GM12864 (cell line): ENCODE measurements around the gene PLXDC2.

Experiments used
- DNase-seq: peaks from one replicate; pipeline ENCODE4 v3.0.0-alpha.2; 2011; ENCODE audit warnings: low read depth
- H3K4me3 ChIP-seq: 2 replicates; pipeline ENCODE4 v1.5.1; 2011; ENCODE audit warnings: mild to moderate bottlenecking, low read depth, low read length, control low read depth
- TF ChIP-seq, protein P1 (sequence below): IDR thresholded peaks from 2 replicates; pipeline ENCODE4 v1.5.1; 2011; ENCODE audit warnings: low read depth, mild to moderate bottlenecking, moderate library complexity, low read length, control low read depth, inconsistent platforms; ENCODE audit errors: missing control alignments

PLXDC2 gene

DNA sequence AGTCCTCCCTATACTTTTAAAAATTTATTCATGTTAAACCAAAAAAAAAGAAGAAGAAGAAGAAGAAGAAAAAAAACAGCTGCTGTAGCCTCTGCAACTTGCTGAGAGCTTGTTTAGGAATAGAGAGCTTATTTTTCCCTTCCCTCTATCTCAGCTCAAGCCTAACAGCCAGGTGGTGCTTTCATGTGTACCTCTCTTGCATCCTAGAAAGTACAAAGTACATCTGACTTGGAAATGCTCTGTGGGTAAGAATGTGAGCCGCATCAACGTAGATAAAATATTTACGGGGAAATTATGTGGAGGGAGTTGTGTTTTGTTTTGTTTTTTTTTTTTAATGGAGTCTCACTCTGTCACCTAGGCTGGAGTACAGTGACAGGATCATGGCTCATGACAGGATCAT lies 99.6 kb downstream of the PLXDC2 start:
- TF ChIP-seq, protein P1, sequence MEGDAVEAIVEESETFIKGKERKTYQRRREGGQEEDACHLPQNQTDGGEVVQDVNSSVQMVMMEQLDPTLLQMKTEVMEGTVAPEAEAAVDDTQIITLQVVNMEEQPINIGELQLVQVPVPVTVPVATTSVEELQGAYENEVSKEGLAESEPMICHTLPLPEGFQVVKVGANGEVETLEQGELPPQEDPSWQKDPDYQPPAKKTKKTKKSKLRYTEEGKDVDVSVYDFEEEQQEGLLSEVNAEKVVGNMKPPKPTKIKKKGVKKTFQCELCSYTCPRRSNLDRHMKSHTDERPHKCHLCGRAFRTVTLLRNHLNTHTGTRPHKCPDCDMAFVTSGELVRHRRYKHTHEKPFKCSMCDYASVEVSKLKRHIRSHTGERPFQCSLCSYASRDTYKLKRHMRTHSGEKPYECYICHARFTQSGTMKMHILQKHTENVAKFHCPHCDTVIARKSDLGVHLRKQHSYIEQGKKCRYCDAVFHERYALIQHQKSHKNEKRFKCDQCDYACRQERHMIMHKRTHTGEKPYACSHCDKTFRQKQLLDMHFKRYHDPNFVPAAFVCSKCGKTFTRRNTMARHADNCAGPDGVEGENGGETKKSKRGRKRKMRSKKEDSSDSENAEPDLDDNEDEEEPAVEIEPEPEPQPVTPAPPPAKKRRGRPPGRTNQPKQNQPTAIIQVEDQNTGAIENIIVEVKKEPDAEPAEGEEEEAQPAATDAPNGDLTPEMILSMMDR = no peak
- no peak for DNase-seq

DNA sequence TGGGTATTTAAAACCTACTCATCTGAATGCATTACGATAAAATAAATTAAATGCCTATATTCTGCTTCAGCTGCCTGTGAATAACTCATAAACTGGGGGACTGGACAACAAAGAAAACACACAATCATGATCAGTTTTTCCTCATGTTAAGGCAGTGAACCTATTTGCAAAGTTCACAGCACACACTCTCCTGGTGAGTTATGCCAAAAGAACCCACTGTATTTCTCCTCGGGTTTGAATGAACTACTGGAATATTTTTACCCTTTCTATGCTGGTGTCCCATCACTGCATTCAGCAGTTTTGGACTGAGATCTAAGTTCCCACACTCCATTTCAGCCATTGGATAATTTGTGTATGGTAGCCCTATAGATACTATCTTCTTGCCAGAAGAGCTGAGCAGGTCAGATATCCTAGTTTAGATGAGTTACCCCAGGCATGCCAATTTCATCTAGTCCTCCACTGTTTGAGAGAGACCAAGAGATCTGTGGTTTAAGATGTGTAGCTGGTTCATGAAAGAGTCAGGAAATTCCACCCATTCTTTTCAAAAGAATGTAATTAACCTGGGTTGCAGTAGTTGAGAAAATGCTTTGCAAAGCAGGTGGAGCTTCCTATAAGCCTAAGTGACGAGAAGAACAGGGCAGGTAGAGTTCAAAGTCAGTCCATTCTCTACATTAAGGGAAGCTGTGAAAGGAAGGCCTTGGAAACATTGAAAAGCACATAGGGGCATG lies 101.7 kb downstream of the PLXDC2 start:
- H3K4me3 ChIP-seq = no peak overlapping the region
- DNase-seq = no peak
- TF ChIP-seq, protein P1 = no peak

More for the DNA sequence above, 99.6 kb downstream of the PLXDC2 start:
- no peak overlapping the region for H3K4me3 ChIP-seq

DNA sequence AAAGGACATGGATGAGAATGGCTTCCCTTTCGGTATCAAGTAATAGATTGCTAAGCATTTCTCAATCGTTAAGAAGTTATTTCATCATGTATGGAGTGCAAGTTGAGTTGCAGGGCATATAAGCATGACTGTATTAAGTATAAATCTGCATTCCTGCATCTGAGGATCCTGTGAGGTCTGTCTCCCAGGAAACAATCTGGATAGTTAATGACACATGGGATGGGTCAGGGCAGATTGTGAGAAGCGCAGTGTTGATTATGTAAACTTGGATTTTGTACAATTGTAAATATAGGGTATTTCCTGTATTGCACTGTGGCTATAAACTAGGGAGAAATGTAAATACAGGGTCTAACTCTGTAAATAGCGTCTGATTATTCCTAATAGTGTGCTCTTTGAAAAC lies 102.6 kb downstream of the PLXDC2 start:
- TF ChIP-seq, protein P1 = no peak
- DNase-seq = no peak
- H3K4me3 ChIP-seq = no peak overlapping the region

DNA sequence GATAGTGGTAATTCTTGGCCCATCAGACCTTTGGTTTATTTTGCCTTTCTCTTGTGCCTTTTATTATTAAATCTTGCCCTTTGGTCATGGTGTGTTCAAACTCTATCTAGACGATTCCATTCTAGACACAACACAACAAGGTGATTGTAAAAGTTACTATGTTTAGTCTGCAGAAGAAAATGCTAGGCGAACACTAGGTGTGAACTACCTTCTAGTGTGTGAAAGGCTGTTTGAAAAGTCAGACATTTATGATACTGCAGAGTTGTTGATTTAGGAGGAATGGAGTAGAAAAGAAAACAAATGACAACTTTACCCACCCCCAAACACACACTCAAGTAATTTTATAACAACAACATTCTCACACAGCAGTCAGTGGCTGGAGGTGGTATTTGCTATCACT lies 103.4 kb downstream of the PLXDC2 start:
- no peak overlapping the region for H3K4me3 ChIP-seq
- DNase-seq = no peak
- TF ChIP-seq, protein P1 = no peak

DNA sequence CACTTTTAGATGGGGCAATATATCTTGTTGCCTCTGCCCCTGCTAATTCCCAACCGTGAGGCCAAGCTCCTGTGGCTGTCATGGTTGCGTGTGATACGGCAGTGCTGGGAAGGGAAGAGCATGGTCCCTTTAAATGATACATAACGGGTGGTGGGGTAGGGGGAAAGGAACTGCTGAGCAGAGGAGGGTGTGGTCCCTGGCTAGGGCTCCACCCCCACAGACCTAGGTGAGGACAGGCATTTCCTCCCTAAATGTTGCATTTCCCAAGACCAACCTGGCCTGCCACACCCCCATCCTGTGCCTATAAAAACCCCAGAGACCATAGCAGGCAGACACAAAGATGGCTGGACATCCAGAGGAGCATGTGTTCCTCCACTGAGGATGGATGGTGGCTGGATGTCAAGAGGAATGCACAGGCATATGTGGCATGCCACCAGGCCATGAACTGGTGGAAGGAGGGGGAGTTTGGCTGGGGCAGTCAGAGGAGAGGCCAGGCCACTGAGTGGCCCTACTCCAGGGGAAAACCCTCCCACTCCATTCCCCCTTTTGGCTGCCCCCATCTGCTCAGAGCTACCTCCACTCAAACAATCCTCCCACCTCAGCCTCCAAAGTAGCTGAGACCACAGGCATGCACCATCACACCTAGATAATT lies 104.0 kb downstream of the PLXDC2 start:
- TF ChIP-seq, protein P1 = no peak
- H3K4me3 ChIP-seq = no peak overlapping the region
- no peak for DNase-seq

DNA sequence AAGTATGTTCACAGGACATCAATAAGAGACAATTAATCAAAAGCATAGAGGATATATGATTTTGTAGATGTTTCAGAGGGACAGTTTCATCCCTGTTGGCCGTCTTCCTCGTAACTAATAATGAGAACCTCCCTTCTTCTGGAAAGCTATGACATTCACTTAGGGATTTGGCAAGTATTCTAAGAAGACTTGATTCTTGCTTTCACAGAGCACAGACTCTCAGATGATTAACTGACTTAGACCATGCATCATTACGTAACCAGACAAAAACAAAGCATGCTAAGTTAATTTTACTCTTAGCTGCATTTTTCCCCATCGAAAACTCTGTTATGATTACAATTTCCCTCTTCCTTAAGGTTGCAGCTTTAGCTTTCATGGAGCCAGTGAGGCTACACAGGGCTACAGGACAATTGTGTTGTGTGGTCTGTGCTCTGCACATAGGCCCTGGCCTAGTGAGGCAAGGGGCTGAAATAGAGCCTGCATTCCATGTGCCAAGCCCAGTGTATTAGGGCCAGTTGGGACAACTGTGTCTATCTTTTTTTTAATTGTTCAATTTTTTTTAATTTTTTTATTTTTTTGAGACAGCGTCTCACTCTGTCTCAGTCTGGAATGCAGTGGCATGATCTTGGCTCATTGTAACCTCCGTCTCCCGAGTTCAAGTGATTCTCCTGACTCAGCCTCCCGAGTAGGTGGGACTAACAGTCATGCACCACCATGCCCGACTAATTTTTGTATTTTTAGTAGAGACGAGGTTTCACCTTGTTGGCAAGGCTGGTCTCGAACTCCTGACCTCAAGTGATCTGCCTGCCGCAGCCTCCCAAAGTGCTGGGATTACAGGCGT lies 105.3 kb downstream of the PLXDC2 start:
- TF ChIP-seq, protein P1 = no peak
- no peak for DNase-seq
- H3K4me3 ChIP-seq = no peak overlapping the region
